Putamen (tissue), 1 donor: ENCODE data around the gene GRSF1.
"Not testable (repeated sequence)": the region's sequence is repeated elsewhere in the genome, so short reads cannot be mapped to it uniquely, and the experiment has no call there.

Experiments
- DNase-seq: peaks from one replicate; pipeline ENCODE4 v3.0.0-alpha.2; 2016; ENCODE audit warnings: low spot score

Gene GRSF1, protein sequence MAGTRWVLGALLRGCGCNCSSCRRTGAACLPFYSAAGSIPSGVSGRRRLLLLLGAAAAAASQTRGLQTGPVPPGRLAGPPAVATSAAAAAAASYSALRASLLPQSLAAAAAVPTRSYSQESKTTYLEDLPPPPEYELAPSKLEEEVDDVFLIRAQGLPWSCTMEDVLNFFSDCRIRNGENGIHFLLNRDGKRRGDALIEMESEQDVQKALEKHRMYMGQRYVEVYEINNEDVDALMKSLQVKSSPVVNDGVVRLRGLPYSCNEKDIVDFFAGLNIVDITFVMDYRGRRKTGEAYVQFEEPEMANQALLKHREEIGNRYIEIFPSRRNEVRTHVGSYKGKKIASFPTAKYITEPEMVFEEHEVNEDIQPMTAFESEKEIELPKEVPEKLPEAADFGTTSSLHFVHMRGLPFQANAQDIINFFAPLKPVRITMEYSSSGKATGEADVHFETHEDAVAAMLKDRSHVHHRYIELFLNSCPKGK

DNA sequence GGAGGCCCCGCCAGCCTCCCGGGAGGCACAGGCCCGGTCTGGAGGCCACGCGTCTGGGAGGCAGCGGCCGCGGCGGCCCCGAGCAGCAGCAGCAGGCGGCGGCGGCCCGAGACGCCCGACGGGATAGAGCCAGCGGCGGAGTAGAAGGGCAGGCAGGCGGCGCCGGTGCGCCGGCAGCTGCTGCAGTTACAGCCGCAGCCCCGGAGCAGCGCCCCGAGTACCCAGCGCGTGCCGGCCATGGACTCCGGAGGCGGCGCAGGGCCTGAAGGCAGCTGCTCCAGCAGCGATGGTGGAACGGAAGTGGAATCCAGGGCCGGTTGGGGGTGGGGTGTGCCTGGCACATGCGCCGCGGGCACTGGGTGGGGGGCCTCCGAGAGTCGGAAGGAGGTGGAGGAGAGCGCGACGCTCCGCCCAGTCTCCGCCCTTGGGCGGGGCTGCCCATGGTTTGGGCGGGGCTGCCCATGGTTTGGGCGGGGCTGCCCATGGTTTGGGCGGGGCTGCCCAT lies at the start of gene GRSF1:
GRSF1 (minus strand) TSS at position 302 of the 505 bp plus-strand sequence; CDS start at position 239, 63 bp downstream.
- peak; percentile 95 for DNase-seq

DNA sequence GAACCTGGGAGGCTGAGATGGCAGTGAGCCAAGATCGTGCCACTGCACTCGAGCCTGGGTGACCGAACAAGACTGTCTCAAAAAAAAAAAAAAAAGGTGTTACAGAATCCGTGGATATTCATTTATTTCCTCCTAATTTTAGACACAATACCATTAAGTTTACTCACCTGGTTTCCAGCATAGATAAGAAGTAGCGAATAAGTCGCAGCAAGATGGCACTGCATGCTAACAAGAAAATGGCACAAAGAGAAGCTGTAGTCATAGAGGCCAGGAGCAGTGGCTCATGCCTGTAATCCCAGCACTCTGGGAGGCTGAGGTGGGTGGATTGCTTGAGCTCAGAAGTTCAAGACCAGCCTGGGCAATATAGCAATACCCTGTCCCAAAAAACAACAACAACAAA lies 45.5 kb upstream of the GRSF1 start:
- DNase-seq: no peak

DNA sequence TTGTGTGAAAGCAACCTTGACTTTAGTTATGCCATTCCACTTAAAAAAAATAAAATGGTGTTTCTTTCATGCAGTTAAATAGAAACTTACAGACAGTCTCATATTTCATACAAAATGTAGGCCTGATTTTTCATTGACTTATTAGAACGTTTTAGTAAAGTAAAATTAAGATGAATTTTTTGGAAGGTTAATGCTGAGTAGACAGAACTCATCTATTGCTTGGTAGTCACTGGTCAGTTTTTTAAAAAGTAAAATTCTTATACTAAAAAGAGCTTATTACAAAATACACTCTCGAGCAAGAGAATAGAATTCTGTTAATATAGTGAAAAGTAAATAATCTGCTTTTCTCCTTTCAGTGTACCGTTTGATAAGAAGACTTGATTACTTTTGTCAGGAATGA lies 41.0 kb upstream of the GRSF1 start:
- no peak for DNase-seq

DNA sequence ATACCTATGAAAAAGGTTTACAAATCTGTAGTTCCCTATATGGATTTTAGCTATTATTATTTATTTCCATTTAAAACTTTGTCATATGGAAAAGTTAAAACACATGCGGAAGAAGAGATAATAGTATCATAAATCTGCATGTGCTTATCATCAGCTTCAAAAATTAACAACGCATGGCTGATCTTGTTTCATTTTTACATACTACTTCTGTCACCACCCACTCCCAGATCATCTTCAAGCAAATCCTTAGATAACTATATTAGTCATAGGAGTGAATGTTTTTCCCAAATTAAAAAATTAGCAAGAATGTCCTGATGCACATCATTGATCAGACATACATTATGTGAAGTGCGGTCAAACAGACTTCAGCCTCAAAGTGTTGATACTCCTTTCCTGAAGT lies 37.9 kb upstream of the GRSF1 start:
- peak; percentile 12 for DNase-seq

DNA sequence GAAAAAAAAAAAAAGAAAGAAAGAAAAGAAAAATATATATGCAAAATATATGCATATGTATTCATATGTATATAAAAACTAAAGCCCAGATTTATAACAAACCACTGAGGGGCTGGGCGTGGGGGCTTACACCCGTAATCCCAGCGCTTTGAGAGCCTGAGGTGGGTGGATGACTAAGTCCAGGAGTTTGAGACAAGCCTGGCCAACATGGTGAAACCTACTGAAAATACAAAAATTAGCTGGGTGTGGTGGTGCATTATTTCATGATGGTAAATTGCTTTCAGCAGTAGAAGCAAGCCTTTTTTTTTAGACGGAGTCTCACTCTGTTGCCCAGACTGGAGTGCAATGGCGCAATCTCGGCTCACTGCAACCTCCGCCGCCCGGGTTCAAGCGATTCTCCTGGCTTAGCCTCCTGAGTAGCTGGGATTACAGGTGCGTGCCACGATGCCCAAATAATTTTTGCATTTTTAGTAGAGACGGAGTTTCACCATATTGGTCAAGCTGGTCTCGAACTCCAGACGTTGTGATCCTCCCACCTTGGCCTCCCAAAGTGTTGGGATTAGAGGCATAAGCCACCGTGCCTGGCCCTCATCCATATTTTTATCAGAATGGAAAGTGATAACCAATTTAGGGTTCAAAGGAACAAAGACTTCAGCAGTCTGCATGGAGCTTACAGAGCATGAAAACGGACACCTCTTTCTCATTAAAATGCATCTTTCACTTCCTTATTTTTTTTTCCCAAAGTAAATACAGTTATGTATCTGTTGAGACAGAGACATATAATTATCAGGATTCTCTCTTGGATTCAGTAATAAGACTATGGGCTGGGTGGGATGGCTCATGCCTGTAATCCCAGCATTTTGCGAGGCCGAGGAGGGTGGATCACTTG lies 34.8 kb upstream of the GRSF1 start:
- DNase-seq: no peak

DNA sequence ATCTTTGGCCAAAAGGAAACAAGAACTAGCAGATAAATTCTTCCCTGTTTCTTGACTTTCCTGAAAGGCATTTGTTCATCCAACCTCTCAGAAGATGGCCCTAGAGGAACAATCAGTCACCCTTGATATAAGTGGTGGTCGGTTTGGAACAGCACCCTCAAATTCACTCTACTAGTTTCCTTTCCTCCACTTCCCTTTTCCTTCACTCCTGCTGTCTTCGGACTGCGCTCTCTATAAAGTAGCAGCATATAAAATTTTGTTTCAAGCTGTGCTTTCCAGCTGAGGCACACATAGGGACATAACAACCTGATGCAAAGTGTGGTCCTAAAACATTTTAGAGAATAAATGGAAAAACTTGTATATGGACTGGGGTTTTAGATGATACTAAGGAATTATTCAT lies 33.5 kb upstream of the GRSF1 start:
- DNase-seq: no peak

DNA sequence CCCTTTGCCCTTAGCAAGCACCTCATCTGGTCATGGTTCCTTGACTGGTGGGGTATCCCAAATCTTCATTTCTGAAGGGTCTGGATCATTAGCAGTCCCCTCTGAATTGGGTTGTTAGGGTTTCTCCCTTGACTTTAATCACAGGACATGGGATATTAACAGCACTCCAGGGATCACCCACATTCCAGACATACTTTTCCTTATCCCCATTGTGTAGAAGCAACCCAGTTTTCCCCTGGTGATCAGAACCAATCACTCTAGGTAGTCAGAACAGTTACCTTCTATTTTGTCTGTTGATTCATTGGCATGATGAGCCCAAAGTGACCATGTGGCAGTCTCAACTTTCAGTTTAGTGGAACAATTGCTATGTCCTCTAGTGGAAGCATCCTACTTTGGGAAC lies 29.1 kb upstream of the GRSF1 start:
- no peak for DNase-seq

DNA sequence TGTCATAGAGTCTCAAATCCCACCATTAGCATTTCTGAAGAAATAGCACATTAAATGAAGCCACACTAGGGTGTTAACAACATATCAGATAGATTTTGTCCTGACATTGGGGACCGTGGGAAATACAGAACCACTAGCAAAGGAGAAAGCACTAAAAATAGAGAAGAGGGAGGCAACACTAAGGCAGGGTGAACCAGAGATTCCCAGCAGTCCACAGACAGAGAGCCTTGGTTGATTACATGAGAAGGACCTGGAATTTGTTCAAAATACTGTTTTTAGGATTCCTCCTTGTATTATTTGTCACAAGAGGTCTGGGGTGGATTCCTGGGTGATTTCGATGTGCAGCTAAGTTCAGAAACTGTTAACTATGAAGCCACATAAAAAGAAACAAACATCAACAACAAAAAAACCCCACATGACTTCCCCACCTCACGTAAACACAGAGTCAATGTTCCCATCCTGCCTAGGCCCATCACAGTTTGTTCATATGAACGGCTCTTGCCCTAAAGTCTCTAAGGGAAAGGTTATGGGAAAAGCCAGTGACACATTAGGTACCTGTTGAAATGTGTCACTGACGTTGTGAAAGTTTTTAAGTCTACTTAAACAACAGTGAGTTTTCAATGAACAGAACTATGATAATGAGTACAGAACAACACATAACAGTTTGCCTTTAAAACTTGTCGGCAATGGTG lies 23.6 kb upstream of the GRSF1 start:
- no peak for DNase-seq

DNA sequence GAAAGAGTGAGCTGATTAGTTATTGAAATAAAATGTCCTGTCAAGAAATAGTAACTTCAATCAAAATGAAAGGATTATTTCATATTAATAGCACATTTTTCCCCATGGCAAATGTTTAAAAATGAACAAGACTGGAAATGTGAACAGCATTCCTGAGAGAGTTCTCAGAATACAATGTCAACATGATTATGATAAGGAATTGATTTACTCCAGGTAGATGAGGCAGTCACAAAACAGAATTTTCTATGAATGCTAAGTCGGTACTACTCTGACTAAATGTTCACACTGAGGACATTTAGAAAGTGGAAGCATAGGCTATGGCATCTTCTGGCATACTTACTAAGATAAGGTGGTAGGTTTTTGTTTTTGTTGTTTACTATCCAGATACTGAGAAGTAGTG lies 19.4 kb upstream of the GRSF1 start:
- DNase-seq: no peak

DNA sequence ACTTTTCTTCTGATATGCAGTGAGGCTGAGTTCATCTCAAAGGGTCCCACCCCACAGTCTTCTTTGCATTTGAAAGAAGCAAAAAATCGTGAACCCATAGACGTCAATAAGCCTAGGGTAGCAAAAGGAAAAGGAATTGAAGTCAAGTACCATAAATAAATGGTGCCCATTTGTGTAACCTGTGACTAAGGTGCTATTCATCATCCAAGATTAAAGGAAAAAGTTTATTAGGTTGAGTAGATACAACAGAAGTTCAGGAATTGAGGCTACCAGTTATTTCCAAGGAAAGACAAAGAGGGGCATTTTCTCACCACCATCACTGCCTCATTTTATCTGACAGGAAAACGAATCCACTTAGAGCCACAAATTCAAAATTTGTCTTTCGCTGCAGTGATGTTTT lies 18.8 kb upstream of the GRSF1 start:
- no peak for DNase-seq

DNA sequence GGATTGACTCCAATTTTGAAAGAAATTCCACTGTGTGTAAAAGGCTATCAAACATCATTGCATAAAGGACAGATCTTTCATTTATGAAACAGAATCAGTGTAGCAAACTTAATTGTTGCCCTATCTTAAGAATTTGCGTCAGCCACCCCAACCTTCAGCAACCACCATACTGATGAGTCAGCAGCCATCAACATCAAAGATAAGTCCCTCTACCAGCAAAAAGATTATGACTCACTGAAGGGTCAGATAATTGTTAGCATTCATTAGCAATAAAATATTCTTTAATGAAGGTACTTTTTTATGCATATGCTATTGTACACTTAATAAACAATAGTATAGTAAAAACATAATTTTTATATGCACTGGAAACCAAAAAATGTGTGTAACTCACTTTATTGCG lies 15.8 kb upstream of the GRSF1 start:
- DNase-seq: no peak

DNA sequence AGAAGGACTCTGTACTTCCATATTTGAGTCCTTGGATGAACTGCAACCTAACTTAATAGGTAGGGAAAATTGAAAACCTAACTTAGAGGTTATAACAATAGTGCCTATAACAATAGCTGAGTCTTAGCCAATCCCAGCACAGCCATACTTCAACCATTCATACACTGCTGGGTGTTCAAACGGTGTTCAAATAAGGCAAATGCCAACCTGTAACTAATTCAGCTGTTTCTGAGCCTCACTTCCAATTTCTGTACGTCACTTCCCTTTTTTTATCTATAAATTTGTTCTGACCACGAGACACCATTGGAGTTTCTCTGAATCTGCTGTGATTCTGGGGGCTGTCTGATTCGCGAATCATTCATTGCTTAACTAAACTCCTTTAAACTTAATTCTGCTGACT lies 9.6 kb upstream of the GRSF1 start:
- DNase-seq: no peak

DNA sequence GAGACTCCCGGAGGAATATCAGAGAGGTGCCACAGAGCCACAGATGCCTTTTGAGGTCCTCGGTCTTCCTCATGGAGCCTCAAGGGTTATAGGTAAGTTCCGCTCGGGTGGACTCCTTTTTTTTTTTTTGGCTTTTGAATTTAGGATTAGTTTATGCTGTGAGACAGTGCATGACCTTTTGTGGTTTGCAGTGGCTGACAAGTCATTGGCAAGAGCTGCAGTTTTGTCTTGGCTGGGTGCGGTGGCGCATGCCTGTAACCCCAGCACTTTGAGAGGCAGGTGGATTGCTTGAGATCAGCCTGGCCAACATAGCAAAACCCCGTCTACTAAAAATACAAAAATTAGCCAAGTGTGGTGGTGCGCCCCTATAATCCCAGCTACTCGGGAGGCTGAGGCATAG lies 4.5 kb upstream of the GRSF1 start:
- DNase-seq: no peak

DNA sequence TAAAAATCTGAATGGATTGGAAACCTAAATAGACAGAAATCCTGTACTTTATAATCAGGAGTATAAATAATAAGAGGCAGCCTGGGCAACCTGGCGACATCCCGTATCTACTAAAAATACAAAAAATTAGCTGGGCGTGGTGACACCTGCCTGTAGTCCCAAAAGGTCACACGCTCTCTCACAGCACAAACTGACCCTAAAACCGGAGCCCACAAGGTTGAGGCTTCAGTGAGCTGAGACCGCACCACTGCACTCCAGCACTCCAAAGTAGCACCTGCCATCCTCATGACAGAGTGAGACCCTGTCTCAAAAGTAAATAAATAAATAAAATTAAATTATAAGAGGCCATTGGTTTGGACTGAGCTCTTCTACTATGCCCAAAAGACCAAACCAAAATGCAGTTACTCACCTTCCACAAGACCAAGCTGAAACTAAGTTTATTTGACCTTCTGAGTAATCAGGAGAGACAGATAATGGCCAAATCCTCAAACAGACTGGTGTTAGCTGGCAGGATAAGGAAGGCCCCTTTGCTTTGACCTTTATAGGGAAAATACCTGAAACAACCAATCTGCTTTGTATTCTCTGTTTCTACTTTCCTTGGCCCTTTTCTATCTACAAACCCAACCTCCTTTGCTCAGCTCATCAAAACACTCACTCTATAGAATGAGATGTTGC lies 3.2 kb upstream of the GRSF1 start:
- DNase-seq: no peak

DNA sequence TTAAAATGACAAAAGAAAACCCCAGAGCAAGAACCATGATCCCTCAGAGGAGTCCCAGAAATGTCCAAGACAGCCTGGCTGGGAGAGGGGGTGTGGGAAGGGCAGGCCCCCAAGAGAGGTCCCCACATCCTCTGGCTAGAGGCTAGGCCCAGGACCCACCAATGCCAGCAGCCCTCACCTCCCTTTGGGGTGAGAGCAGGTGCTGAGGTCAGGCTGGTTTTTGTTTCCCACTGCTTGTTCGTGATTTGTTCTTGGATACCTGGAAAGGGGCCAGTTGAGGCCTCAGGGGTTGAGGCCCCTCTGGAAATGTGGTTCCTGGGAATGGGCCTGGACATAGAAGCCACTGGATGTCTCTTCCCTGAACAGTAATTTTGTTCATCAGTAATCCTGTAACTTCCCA lies 2.3 kb upstream of the GRSF1 start:
- DNase-seq: no peak

DNA sequence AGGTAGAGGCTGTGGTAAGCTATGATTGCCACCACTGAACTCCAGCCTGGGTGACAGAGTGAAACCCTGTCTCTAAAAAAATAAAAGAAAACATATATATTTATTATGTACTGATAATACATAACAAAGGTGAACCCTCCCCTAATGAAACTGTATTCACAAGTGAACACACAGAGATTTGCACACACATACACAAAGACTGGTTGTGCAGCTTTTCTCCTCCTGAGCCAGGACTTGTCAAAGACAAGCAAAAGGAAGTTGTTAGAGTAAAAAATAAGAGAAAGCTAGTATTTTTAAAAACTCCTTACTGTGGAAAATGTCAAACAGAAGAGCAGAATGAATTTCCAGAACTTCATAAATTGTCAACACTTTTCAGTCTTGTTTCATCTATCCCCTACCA lies 1.5 kb upstream of the GRSF1 start:
- no peak for DNase-seq

DNA sequence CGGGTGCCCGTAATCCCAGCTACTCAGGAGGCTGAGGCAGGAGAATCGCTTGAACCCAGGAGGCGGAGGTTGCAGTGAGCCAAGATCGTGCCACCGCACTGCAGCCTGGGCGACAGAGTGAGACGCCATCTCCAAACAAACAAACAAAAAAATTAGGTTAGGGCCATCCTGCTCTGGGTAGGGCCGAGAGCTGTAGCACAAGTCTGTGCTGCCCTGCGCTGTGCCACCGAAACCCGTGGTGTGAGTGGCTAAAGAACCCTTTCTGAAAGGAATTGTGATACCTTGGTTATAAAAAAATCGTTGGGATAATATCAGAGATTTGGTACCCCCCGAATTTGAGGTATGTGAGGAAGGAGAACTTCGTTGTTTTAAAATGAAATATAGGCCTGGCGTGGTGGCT lies 941 bp upstream of the GRSF1 start:
- not testable (repeated sequence) for DNase-seq

DNA sequence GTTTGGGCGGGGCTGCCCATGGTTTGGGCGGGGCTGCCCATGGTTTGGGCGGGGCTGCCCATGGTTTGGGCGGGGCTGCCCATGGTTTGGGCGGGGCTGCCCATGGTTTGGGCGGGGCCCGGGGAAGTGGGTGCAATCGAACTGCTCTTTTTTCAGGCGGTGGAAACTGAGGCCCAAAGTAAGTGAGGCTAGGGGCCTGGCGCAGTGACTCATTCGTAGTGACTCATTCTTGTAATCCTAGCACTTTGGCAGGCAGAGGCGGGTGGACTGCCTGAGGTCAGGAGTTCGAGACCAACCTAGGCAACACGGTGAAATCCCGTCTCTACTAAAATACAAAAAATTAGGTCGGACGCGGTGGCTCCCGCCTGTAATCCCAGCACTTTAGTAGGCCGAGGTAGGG lies 447 bp upstream of the GRSF1 start:
- DNase-seq: peak; percentile 34

DNA sequence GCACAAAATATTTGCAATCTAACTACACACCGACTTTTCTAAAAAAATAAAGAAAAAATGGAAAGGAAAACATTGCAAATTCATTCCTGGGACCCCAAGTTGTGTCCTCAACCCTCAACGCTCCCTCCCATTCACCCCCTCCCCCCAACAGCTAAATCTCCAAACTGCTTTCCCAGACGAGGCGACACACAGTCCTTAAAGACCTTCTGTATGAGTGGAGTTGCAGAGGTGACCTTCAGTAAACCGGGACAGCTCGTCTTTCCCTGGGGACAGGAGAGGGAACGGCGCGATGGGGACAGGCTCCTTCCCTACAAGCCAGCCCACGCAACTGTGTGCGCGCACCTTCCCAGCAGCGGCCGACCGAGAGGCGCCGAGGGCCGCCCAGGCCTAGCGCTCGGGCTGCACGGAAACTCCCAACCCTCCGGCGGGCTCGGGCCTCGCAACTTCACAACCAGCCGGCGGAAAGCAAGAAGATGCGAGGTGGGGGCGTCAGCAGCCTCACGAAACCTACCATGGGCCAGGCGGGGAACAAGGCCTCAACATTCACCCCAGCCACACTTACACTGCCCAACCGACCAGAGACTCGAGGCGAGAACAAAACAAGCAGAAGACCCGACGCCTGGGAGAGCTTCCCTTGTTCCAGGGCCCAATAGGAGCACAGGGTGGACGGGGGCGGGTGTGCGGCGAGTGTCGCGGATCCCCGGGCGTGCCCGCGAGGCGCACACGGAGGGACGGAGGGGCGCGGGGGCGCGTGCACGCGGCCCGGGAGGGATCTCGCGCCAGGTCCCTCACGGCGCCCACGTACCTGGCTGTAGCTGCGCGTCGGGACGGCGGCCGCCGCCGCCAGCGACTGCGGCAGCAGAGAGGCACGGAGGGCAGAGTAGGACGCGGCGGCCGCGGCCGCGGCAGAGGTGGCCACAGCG lies 763 bp downstream of the GRSF1 start:
- DNase-seq: peak; percentile 49

DNA sequence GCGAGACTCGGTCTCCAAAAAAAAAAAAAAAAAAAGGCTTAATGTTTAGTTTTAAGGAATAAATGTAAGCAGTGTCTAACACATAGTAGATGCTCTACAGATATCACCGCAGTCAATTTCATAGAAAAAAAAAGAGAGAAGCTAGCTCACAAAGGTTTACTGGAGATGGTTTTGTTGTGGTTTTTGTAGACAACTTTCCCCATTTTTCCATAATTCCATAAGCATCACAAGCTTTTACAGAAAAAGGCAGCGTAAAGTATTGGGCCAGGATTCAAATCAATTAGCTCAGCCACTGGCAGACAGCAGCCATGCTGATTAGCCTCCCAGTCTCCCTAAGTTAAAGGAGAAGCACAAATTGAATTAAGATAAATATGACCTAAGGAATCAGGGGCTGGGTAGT lies 1.5 kb downstream of the GRSF1 start:
- DNase-seq: peak; percentile 8

DNA sequence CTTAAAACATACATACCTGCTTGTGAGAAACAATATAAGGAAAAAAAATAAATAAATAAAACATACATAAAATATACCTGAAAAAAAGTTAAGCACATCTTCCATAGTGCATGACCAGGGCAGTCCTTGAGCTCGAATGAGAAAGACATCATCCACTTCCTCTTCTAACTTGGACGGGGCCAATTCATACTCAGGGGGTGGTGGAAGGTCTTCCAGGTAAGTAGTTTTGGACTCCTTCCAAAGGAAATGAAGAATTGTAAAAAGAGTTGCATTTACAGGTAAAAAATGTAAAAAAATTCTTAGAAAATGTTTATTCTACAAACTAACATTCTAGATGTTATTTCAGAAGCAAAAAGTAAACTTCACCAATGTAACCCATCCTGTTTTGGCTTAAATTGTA lies 3.6 kb downstream of the GRSF1 start:
- no peak for DNase-seq
